SK-N-SH (cell line): ENCODE data around the gene SMYD3.

Source experiments
- MXI1 ChIP-seq: IDR thresholded peaks from 2 replicates; pipeline ENCODE4 v1.6.1; 2012; ENCODE audit warnings: mild to moderate bottlenecking, low read depth, low read length, improper control_type of control experiment
- RAD21 ChIP-seq: IDR thresholded peaks from 2 replicates; pipeline ENCODE4 v1.6.1; 2012; ENCODE audit warnings: mild to moderate bottlenecking, low read length
- RXRA ChIP-seq: IDR thresholded peaks from 2 replicates; pipeline ENCODE4 v1.4.0; 2012; ENCODE audit warnings: low read depth, mild to moderate bottlenecking, borderline replicate concordance
- USF2 ChIP-seq: fragments of 150-350 bp; IDR thresholded peaks from 2 replicates; pipeline ENCODE4 v1.6.1; 2017; ENCODE audit warnings: antibody characterized with exemption, low read length, low read depth, borderline replicate concordance

DNA sequence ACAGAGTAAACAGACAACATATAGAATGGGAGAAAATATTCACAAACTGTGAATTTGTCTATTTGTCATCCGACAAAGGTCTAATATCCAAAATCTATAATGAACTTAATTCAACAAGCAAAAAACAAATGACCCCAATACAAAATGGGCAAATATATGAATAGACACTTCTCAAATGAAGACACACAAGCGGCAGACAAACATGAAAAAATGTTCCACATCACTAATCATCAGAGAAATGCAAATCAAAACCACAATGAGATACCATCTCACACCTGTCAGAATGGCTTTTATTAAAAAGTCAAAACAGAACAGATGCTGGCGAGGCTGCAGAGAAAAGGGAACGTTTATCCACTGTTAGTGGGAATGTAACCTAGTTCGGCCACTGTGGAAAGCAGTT, 72.7 kb downstream of the SMYD3 start:
- TF ChIP-seq USF2 (no peak), MXI1 (no peak), RAD21 (no peak), RXRA (no peak)
